ENCODE results near the gene COQ5. TPM values are rescaled to one million over a fixed set of nuclear protein-coding genes. Genes with fewer than 3 reads are reported as not detected.

COQ5 gene
- total RNA-seq, 1 experiment from 2014 or later, result 34.1 TPM

GRCh38 chr12:120539303-120539702 lies 10.3 kb upstream of the COQ5 start:
- no TSS peak for BruUV-seq (replicated peaks)
- intact Hi-C loops (cut with micrococcal nuclease), result loop anchor here (10.0 kb wide), 1 partner anchor 215 kb away; the partner anchor contains the start of gene PLA2G1B
- CTCF ChIA-PET, result no interaction called here
- ATAC-seq (no peak), DNase-seq (ENCODE audit: low read depth, low spot score) (no peak)
- RAD21 ChIA-PET (ENCODE audit: low non-redundant PET in 1 of 2, low total read pairs in 2 of 2, uncharacterized antibody in 2 of 2, unreplicated experiment in 2 of 2), result no interaction called here
- Histone ChIP-seq H3K4me3 (replicated peaks in 1 of 2; ENCODE audit: low read depth in 1 of 2, low read length in 2 of 2) (no peak overlapping the region), H3K27ac (ENCODE audit: low read depth, low read length) (no peak overlapping the region), H3K4me1 (ENCODE audit: control insufficient read depth in 1 of 2, insufficient read depth in 2 of 2, low read length in 2 of 2) (peaks cover 27 to 43% of the 10 kb centered on the region in 2 experiments), H3K9ac (ENCODE audit: low read length) (no peak overlapping the region), H2AFZ (ENCODE audit: low read depth, low read length, poor library complexity, severe bottlenecking) (no peak overlapping the region), H3K27me3 (ENCODE audit: insufficient read depth, low read length) (no peaks in the 10 kb centered on the region), H3K9me3 (ENCODE audit: control insufficient read depth in 1 of 2, insufficient read depth in 1 of 2, low read depth in 1 of 2, low read length in 2 of 2) (no peaks in the 10 kb centered on the region), H3K9me2 (ENCODE audit: insufficient read depth) (no peaks in the 10 kb centered on the region), H3K4me2 (ENCODE audit: low read length) (peak overlapping the region; percentile 58; the same call in 1 of the 2 replicates), H4K20me1 (ENCODE audit: insufficient read depth) (peaks cover 12% of the 10 kb centered on the region; the same call in 1 of the 2 replicates), H3K36me3 (ENCODE audit: control insufficient read depth in 1 of 2, insufficient read depth in 2 of 2, low read length in 2 of 2) (peaks cover 4 to 17% of the 10 kb centered on the region in 2 experiments; a peak in 2 of 4 replicates), H3K79me2 (ENCODE audit: insufficient read depth, low read length) (peaks cover 100% of the 10 kb centered on the region)
- POLR2A ChIA-PET, result no interaction called here
- no peak for TF ChIP-seq CEBPB (IDR thresholded peaks at IDR 0.05; ENCODE audit: low read depth)
- TF ChIP-seq, protein P1, sequence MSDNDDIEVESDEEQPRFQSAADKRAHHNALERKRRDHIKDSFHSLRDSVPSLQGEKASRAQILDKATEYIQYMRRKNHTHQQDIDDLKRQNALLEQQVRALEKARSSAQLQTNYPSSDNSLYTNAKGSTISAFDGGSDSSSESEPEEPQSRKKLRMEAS (IDR thresholded peaks at IDR 0.05), result no peak
- no peak for TF ChIP-seq EGR1 (IDR thresholded peaks at IDR 0.05; ENCODE audit: low read depth)
- TF ChIP-seq JUND (IDR thresholded peaks at IDR 0.05), result no peak
- TF ChIP-seq, protein P2, sequence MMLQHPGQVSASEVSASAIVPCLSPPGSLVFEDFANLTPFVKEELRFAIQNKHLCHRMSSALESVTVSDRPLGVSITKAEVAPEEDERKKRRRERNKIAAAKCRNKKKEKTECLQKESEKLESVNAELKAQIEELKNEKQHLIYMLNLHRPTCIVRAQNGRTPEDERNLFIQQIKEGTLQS (IDR thresholded peaks at IDR 0.05), result no peak
- TF ChIP-seq SIN3A (IDR thresholded peaks at IDR 0.05; ENCODE audit: low read depth), result no peak
- TF ChIP-seq EZH2 (IDR thresholded peaks at IDR 0.05), result no peak
- no peak for TF ChIP-seq FOSL1 (IDR thresholded peaks at IDR 0.05; ENCODE audit: low read depth)
- TF ChIP-seq YY1 (IDR thresholded peaks at IDR 0.05; ENCODE audit: extremely low read depth, insufficient replicate concordance, low read depth, low read length), result no peak
